PC-3 (cell line): ENCODE results near the gene PCNX2. TPM values are rescaled to one million over a fixed set of nuclear protein-coding genes. Genes with fewer than 3 reads are reported as not detected.

ENCODE experiments used
- ATAC-seq: fragments of 200-7000 bp; cut with Tn5 transposase; 2 replicates; pipeline ENCODE4 v1.9.1; 2020; ENCODE audit warnings: mild to moderate bottlenecking, moderate library complexity
- BruUV-seq: library from RNA; stranded (reverse); fragments of 400-500 nt; replicated peaks from 2 replicates; lab custom pipeline; 2021; lab: Mats Ljungman, UMichigan
- CTCF ChIA-PET: fragments of 300-600 bp; sonication (Branson Sonifier 250); formaldehyde crosslinking; loops from one replicate; lab custom pipeline; 2022; ENCODE audit warnings: antibody characterized with exemption; lab: Charles Lee
- POLR2A ChIA-PET: fragments of 300-600 bp; sonication (Branson Sonifier 250); formaldehyde crosslinking; loops from one replicate; lab custom pipeline; 2022; ENCODE audit warnings: antibody characterized with exemption; ENCODE audit not compliant: unreplicated experiment; lab: Charles Lee
- DNase-seq: peaks from one replicate; pipeline ENCODE4 v3.0.0-alpha.2; 2015
- H2AFZ ChIP-seq: fragments of 300-600 bp; sonication (generic); 2 replicates; pipeline ENCODE4 v1.6.0; 2016; ENCODE audit warnings: antibody characterized with exemption, low read length
- H3F3A ChIP-seq: fragments of 300-600 bp; sonication (generic); one replicate; pipeline ENCODE4 v1.6.0; 2017; ENCODE audit warnings: antibody characterized with exemption, low read length, control low read depth, mild to moderate bottlenecking; ENCODE audit not compliant: unreplicated experiment
- H3K27ac ChIP-seq: fragments of 300-600 bp; sonication (generic); 2 replicates; pipeline ENCODE4 v1.5.1; 2016; ENCODE audit warnings: mild to moderate bottlenecking, low read length
- H3K27me3 ChIP-seq: fragments of 300-600 bp; sonication (generic); 2 replicates; pipeline ENCODE4 v1.6.1; 2016; ENCODE audit warnings: low read length, mixed read lengths
- H3K36me3 ChIP-seq: fragments of 300-600 bp; sonication (generic); 2 replicates; pipeline ENCODE4 v1.6.1; 2016; ENCODE audit warnings: low read depth, mixed run types, low read length, mixed read lengths
- H3K4me1 ChIP-seq: fragments of 300-600 bp; sonication (generic); 2 replicates; pipeline ENCODE4 v1.5.1; 2016; ENCODE audit warnings: low read length; ENCODE audit not compliant: insufficient read depth
- H3K4me2 ChIP-seq: fragments of 300-600 bp; sonication (generic); 2 replicates; pipeline ENCODE4 v1.6.0; 2016; ENCODE audit warnings: low read length
- H3K4me3 ChIP-seq: fragments of 300-600 bp; sonication (generic); 2 replicates; pipeline ENCODE4 v1.5.1; 2016; ENCODE audit warnings: mild to moderate bottlenecking, low read length, mixed read lengths
- H3K79me2 ChIP-seq: fragments of 300-600 bp; sonication (generic); 2 replicates; pipeline ENCODE4 v1.6.1; 2017; ENCODE audit warnings: low read length, mixed read lengths
- H3K9ac ChIP-seq: fragments of 300-600 bp; sonication (generic); 2 replicates; pipeline ENCODE4 v1.6.0; 2016; ENCODE audit warnings: mild to moderate bottlenecking, low read length
- H3K9me2 ChIP-seq: fragments of 300-600 bp; sonication (generic); replicated peaks from 2 replicates; pipeline ENCODE4 v1.6.1; 2016; ENCODE audit warnings: mixed run types, low read length, mixed read lengths
- H3K9me3 ChIP-seq: fragments of 300-600 bp; sonication (generic); 2 replicates; pipeline ENCODE4 v1.6.1; 2016; ENCODE audit warnings: low read length, mixed read lengths
- H4K20me1 ChIP-seq: fragments of 300-600 bp; sonication (generic); 2 replicates; pipeline ENCODE4 v1.6.1; 2016; ENCODE audit warnings: low read length, mixed read lengths
- CTCF ChIP-seq: fragments of 300-600 bp; sonication (generic); conservative IDR thresholded peaks from 2 replicates; pipeline ENCODE4 v1.5.1; 2017; ENCODE audit warnings: antibody characterized with exemption, low read depth, mild to moderate bottlenecking, low read length
- EZH2 ChIP-seq: fragments of 300-600 bp; sonication (generic); IDR thresholded peaks from one replicate; pipeline ENCODE4 v1.6.1; 2017; ENCODE audit warnings: antibody characterized with exemption, mild to moderate bottlenecking, low read length; ENCODE audit not compliant: unreplicated experiment
- EZH2phosphoT487 ChIP-seq: fragments of 300-600 bp; sonication (generic); IDR thresholded peaks from 2 replicates; pipeline ENCODE4 v1.6.1; 2018; ENCODE audit warnings: mild to moderate bottlenecking, antibody characterized with exemption, low read length, borderline replicate concordance
- intact Hi-C: fragments of 100-400 bp; cut with micrococcal nuclease; formaldehyde crosslinking; loops from 2 replicates; pipeline ENCODE4 v1.9.0; 2023
- total RNA-seq: library from RNA; depleted of rRNA; stranded (reverse); fragments of >200 nt; gene quantifications from 2 replicates; pipeline ENCODE4 v1.2.3, GENCODE V29; 2014

Gene PCNX2
- total RNA-seq, 1 experiment from 2014 or later = 17.3 TPM

- DNase-seq (no peak), ATAC-seq (no peak)
- H3K79me2 ChIP-seq = no peaks in the 10 kb centered on the region
- intact Hi-C loops = loop anchor here (10.0 kb wide), 1 partner anchor 346 kb away; the partner anchor contains the start of gene SIPA1L2
- no peak overlapping the region for H3K9ac ChIP-seq
- no peak overlapping the region for H3K4me3 ChIP-seq
- ChIA-PET POLR2A (interaction anchor here (0.7 kb wide), 1 partner anchor 11 kb away, joined by 3 read pairs; no protein-coding TSS in a partner anchor), CTCF (no interaction called here)
- TF ChIP-seq EZH2 (no peak), EZH2phosphoT487 (no peak), CTCF (no peak)
- no peaks in the 10 kb centered on the region; the same call in 1 of the 2 replicates for H3K4me1 ChIP-seq
- no peak overlapping the region for H2AFZ ChIP-seq
- peaks cover 3% of the 10 kb centered on the region; the same call in 1 of the 2 replicates for H3K36me3 ChIP-seq
- no peaks in the 10 kb centered on the region for H3F3A ChIP-seq
- H3K27ac ChIP-seq = no peak overlapping the region
- H3K9me3 ChIP-seq = no peaks in the 10 kb centered on the region
- no TSS peak for BruUV-seq
- no peaks in the 10 kb centered on the region for H3K27me3 ChIP-seq
- no peaks in the 10 kb centered on the region for H4K20me1 ChIP-seq
- H3K9me2 ChIP-seq = no peaks in the 10 kb centered on the region
- H3K4me2 ChIP-seq = no peak overlapping the region
Observed at GRCh38 chr1:232980986-232981560, 314.5 kb downstream of the PCNX2 start.

GRCh38 chr1:232980355-232980978 lies 315.1 kb downstream of the PCNX2 start:
- no peak for DNase-seq
- no peaks in the 10 kb centered on the region for H3K79me2 ChIP-seq
- H3K27ac ChIP-seq = no peak overlapping the region
- ChIA-PET CTCF (no interaction called here), POLR2A (interaction anchor here (0.7 kb wide), 1 partner anchor 10 kb away, joined by 3 read pairs; no protein-coding TSS in a partner anchor)
- no peak overlapping the region for H3K4me2 ChIP-seq
- H3K9me3 ChIP-seq = no peaks in the 10 kb centered on the region
- peaks cover 3% of the 10 kb centered on the region; the same call in 1 of the 2 replicates for H3K36me3 ChIP-seq
- intact Hi-C loops = loop anchor here (10.0 kb wide), 1 partner anchor 346 kb away; the partner anchor contains the start of gene SIPA1L2
- no peaks in the 10 kb centered on the region for H3F3A ChIP-seq
- BruUV-seq = TSS peak; percentile 6
- ATAC-seq = no peak
- no peak overlapping the region for H3K4me3 ChIP-seq
- no peaks in the 10 kb centered on the region for H3K27me3 ChIP-seq
- H4K20me1 ChIP-seq = no peaks in the 10 kb centered on the region
- no peaks in the 10 kb centered on the region; the same call in 1 of the 2 replicates for H3K4me1 ChIP-seq
- TF ChIP-seq EZH2phosphoT487 = no peak
- no peak for TF ChIP-seq EZH2
- no peak for TF ChIP-seq CTCF
- H3K9me2 ChIP-seq = no peaks in the 10 kb centered on the region
- no peak overlapping the region for H2AFZ ChIP-seq
- no peak overlapping the region for H3K9ac ChIP-seq

GRCh38 chr1:232979558-232979957 lies 316.0 kb downstream of the PCNX2 start:
- H3F3A ChIP-seq = no peaks in the 10 kb centered on the region
- H3K36me3 ChIP-seq = peaks cover 5% of the 10 kb centered on the region; the same call in 1 of the 2 replicates
- no peaks in the 10 kb centered on the region for H3K9me3 ChIP-seq
- H3K9me2 ChIP-seq = no peaks in the 10 kb centered on the region
- ChIA-PET CTCF (no interaction called here), POLR2A (no interaction called here)
- ATAC-seq = no peak
- no peak overlapping the region for H3K9ac ChIP-seq
- no peak overlapping the region for H3K27ac ChIP-seq
- no peak overlapping the region for H3K4me3 ChIP-seq
- H3K4me2 ChIP-seq = no peak overlapping the region
- intact Hi-C loops = no loop called here
- no peaks in the 10 kb centered on the region for H4K20me1 ChIP-seq
- H3K27me3 ChIP-seq = no peaks in the 10 kb centered on the region
- H3K79me2 ChIP-seq = no peaks in the 10 kb centered on the region
- no peak for TF ChIP-seq CTCF
- no peak for TF ChIP-seq EZH2
- TF ChIP-seq EZH2phosphoT487 = no peak
- BruUV-seq = no TSS peak
- no peak for DNase-seq
- H2AFZ ChIP-seq = no peak overlapping the region
- no peaks in the 10 kb centered on the region; the same call in 1 of the 2 replicates for H3K4me1 ChIP-seq
